GM12874 (cell line): ENCODE measurements around the gene SLC4A3.

Source experiments
- CTCF ChIP-seq: IDR thresholded peaks from 2 replicates; pipeline ENCODE4 v1.5.1; 2011; ENCODE audit warnings: low read depth, mild to moderate bottlenecking, control low read depth, low read length, moderate library complexity; ENCODE audit not compliant: insufficient read depth

SLC4A3 gene

GRCh38 chr2:219661955-219662395 is 34.5 kb downstream of the SLC4A3 start:
- TF ChIP-seq CTCF, result no peak

GRCh38 chr2:219662566-219662965 is 35.1 kb downstream of the SLC4A3 start:
- TF ChIP-seq CTCF, result no peak

GRCh38 chr2:219663116-219663762 is 35.8 kb downstream of the SLC4A3 start:
- TF ChIP-seq CTCF, result no peak

- no peak for TF ChIP-seq CTCF
Measured at GRCh38 chr2:219664041-219664440, 36.6 kb downstream of the SLC4A3 start.

GRCh38 chr2:219664944-219665343 is 37.5 kb downstream of the SLC4A3 start:
- no peak for TF ChIP-seq CTCF

GRCh38 chr2:219665926-219666325 is 38.5 kb downstream of the SLC4A3 start:
- no peak for TF ChIP-seq CTCF

- no peak for TF ChIP-seq CTCF
Measured at GRCh38 chr2:219668316-219668715, 40.9 kb downstream of the SLC4A3 start.
